HG02852 (cell line): ENCODE measurements around the gene SEC14L1.

Experiments used
- ATAC-seq: cut with Tn5 transposase; IDR thresholded peaks from one replicate; pipeline ENCODE4 v1.9.1; 2021; ENCODE audit warnings: mild to moderate bottlenecking, moderate library complexity; ENCODE audit not compliant: unreplicated experiment

SEC14L1 gene

DNA sequence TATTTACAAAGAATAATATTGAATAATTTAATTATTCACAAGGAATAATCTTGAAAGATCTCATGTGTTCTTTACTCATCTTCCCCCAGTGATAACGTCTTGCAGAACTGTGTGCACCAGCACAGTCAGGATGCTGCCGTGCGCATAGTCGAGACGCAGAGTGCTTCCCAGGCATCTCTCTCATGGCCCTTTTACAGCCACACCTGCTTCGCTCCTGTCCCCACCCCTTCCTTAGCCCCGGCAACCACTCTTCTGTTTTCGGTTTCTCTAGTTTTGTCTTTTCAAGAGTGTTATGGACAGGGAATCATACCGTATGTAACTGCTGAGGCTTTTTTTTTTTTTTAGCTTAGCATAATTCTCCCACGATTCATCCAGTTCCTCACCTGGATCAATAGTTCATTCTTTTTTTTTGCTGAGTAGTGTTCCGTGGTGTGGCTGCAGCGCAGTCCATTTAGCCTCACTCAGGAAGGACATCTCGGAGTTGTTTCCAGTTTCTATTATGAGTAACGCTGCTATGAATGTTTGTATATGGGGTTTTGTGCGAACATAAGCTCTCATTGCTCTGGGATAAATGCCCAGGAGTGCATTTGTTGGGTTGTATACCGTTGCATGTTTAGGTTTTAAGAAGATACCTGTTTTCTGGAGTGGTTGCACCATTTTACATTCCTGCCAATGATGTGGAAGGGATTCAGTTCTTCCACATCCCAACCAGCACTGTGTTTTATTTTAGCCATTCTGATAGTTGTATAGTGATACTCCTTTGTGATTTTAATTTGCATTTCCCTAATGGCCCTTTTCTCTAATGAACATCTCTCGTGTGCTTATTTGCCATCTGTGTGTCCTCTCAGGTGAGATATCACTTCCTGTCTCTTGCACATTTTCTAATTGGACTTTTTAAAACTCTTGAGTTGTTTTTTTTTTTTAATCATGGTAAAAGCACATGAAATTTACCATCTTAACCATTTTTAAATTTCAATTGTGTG, 47.6 kb downstream of the SEC14L1 start:
- no peak for ATAC-seq

DNA sequence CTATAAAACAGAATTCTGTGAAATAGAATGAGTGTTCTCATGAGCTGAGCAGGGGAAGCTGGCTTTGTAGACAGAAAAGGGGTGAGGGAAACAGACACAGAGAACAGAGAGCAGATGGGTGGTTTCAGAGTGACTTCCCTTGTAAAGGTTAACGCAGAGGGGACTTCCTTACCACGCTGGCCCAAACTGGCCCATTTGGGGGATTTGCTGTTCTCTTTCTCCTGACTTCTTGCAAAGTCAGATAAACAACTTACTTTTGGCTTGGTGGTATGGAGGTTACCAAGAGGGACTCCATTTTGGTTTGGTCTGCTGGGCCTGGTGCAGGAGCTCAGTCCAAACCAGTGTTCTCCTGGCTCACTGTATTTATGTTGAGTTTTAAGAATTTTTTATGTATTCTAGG, 48.4 kb downstream of the SEC14L1 start:
- ATAC-seq, result peak; percentile 79

DNA sequence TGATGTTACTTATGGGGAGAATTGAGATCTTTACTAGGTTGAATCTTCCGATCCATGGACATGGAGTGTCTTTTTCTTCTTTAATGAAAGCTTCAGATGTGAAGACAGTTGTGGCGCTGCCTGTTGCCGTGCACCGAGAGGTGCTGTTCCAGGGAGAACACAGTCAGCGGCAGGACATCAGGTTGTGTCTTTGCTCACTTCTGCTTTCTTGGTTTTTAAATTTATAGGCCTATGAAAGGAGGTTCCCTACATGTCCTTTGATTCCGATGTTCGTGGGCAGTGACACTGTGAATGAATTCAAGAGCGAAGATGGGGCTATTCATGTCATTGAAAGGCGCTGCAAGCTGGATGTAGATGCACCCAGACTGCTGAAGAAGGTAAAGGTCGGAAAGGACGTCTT, 49.8 kb downstream of the SEC14L1 start:
- no peak for ATAC-seq

DNA sequence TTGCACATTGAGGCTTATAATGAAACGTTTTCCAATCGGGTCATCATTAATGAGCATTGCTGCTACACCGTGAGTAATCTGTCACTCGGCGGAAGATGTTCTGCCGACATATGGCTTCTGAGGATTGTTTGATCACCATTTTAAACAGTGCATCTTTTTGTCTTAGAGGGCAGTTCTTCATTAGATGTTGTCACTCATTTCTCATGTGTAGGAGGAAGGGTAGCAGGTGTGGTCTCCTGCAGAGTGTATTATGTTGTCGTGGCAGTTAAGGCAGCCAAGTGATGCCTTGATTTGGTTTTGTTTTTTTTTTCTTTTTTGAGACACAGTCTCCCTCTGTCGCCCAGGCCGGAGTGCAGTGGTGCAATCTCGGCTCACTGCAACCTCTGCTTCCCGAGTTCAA, 50.5 kb downstream of the SEC14L1 start:
- ATAC-seq, result no peak

DNA sequence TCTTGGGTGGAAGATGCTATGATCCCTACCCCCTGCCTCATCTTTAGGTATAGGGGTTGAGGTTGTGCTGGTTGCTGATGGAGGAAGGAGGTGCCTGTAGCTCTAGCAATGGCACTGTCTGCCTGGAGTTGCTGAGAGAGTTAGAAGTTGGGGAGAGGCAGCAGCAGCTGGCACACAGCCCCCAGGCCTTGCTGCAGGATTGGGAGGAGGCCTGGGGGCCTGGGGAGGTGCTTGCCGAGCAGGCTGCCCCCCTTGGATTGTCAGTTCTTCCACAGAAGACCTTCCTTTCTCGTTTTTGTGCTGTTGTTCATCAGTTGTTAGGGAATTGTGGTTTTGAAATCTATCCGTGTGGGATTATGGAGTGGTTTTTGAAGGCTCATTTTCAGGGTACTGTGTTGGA, 52.9 kb downstream of the SEC14L1 start:
- ATAC-seq, result no peak

DNA sequence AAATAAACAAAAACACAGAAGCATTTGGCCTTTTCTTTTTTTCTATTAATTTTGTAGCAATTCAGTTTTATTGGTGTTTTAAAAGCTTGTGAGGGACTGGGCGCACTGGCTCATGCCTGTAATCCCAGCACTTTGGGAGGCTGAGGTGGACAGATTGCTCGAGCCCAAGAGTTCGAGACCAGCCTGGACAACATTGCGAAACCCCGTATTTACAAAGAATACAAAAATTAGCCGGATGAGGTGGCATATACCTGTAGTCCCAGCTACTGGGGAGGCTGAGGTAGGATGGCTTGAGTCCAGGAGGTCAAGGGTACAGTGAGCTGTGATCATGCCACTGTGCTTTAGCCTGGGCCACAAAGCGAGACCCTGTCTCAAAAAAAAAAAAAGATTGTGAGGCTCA, 53.4 kb downstream of the SEC14L1 start:
- no peak for ATAC-seq

DNA sequence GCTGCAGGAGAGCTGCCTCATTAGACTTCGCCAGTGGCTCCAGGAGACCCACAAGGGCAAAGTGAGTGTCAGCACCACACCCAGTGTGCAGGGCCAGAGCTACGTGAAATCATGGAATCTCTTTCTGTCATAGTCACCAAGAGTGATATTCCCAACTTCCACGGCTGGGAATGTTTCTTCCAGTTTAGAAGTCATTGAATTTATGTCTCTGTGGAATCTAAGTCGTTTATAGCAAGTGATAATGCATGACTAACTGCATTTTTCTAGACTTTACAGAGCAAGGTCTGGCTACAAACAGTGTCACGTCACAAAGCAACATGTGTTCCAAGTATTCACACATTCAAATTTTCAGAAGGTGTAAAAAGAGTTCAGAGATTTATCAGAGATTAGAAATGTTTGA, 55.5 kb downstream of the SEC14L1 start:
- no peak for ATAC-seq

DNA sequence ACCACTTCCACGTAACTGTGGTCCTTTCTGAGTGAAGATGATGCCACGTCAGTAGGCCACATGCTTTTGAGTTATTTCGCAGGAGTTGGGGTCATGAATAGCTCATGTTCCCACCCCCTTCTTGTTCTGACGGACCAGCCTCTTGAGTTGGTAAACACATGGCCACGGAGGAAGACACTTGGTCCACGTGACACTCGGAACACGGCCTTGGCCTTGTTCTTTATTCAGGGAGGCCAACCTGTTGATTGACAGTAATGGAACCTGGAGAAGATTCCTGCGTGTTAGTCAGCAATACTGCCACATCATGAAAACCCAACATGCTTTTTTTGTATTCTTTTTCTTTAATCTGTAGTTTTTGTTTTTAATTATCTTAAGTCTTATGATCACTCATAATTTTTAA, 56.3 kb downstream of the SEC14L1 start:
- ATAC-seq, result no peak

DNA sequence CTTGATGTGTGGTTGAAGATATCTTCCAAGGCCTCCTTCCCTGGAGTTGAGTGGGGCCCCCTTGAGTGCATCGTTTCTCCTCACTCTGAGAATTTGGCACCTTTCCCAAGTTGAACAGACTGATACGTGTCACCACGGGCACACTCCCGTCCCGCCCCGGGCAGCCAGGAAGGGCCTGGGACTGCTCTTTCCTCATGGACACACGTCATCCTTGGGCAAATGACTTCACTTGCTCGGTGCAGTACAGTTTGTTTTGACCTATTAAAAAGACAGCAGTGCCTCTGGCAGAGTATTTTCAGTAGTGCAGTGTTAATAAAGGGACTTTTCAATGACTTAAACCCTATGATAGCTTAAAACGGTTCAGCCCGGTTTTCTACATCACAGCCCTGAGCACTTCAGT, 59.9 kb downstream of the SEC14L1 start:
- no peak for ATAC-seq

DNA sequence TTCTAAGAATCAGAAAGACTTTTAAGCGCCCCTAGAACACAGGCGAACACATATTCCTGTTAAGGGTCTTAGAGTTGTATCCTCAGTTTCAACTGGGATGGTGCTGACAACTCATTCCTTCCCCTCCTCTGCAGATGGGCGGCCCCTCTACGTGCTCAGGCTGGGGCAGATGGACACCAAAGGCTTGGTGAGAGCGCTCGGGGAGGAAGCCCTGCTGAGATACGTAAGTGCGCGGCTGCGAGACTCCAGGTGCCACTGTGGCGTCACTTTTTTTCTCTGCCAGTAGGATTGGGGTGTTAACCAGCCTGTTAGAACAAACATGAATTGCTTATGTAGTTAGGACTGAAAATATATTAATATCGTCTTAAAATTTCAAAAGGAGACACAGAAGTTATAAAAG, 62.7 kb downstream of the SEC14L1 start:
- no peak for ATAC-seq

DNA sequence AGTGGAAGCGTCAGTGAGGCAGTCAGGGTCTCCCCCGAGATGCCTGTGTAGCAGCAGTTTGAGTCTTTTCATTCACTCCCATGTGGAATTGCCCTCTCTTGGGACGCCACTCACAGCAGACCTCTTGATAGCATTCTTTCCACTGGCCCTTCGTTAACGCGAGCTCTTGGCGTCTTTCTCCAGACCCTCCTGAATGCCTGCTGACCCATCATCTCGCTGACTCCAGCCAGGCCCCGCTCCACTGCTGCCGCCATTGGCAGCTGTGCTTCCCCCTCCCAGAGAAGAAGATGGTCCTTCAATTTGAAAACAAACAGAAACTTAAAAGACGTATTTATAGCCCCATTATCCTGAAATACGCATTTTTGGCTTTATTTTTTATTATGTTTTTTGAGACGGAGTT, 63.1 kb downstream of the SEC14L1 start:
- ATAC-seq, result no peak

DNA sequence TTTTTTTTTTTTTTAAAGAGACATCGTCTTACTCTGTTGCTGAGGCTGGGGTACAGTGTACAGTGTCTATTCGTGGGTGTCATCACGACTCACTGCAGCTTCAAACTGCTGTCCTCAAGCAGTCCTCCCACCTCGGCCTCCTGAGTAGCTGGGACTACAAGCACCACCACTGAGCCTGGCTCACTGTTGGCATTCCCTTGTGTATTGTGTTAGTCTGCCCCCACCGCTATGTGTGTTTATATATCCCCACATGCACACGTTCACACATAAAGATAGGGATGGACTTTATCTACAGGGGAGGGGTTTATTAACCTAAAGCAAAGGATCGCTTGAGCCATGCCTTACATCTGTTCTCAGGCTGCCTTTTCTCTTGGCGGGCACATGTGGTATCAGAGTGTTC, 63.8 kb downstream of the SEC14L1 start:
- ATAC-seq, result no peak

DNA sequence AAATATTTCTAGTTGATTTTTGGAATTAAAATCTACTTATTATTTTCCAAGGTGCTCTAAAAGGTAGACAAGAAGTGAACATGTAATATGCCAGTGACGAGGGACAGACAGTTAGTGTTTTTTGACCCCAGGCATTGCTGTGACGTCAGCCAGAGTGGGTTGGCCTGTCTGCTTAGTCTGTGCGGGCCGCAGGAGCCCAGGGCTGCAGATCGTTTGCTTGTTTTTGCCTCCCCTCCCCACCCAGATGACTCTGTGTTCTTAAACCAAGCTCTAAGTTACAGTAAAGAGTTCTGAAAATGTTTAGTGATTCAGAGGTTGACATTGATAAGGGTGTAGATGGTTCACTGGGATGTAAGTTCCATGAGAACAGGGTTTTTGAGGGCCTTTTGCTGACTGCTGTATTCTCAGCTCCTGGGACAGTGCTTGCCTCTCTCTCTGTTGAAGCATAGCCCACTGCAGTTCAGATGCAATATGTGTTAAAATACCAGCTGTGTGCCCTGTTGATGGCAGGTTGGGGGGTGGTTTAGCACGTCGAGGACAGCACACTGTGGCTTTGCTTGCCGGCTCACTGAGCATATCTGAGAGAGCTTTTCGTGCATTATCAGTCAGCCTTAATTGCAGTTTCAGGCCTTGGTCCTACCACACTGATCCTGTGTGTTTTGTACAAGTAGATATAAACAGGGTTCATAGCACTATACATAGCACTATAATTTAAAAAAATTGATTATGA, 64.8 kb downstream of the SEC14L1 start:
- ATAC-seq, result no peak

DNA sequence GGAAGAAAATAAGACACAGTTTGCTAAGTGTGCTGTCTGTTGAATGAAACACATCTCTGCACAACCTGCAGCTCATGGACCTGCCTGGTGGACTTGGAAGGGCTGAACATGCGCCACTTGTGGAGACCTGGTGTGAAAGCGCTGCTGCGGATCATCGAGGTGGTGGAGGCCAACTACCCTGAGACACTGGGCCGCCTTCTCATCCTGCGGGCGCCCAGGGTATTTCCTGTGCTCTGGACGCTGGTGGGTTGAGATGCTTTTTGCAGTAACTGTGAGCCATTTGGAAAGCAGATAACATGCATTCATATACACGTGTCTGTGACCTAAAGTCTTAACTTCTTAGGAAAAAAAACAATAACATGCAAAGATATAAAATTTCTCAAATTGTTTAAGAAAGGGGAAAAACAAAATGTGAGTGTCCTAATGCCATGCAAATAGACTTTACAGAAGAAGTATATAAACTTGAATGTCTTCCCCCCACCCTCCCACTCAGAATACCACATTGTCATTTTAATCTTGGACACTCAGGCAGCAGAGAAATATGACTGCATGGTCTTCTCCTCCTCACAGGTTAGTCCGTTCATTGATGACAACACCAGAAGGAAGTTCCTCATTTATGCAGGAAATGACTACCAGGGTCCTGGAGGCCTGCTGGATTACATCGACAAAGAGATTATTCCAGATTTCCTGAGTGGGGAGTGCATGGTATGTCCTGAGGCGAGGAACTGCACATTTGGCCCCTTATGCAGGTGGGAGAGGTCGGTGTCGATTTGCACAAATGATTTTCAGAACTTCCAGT, 65.6 kb downstream of the SEC14L1 start:
- ATAC-seq, result no peak

DNA sequence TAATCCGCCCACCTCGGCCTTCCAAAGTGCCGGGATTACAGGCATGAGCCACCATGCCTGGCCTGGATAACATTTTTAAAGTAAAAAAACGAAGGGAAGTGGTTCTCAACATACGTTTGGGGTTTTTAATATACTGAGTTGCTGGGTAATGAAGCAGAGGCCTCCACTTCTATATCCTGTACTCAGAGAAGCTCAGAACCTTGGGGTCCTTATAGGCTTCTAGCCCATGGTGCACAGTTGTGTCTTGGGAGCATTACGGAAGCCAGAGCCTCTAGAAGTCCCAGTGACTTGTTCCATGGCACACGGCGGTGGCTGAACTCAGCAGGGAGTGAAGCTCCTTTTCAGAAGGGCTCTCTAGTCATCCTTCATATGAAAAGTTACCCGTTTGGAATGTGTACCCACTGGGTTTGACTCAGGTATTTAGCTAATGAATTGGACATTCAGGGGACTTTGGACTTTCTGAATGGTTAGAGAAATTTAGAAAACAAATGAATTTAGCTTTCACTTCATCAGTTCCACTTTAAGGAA, 67.0 kb downstream of the SEC14L1 start:
- no peak for ATAC-seq

DNA sequence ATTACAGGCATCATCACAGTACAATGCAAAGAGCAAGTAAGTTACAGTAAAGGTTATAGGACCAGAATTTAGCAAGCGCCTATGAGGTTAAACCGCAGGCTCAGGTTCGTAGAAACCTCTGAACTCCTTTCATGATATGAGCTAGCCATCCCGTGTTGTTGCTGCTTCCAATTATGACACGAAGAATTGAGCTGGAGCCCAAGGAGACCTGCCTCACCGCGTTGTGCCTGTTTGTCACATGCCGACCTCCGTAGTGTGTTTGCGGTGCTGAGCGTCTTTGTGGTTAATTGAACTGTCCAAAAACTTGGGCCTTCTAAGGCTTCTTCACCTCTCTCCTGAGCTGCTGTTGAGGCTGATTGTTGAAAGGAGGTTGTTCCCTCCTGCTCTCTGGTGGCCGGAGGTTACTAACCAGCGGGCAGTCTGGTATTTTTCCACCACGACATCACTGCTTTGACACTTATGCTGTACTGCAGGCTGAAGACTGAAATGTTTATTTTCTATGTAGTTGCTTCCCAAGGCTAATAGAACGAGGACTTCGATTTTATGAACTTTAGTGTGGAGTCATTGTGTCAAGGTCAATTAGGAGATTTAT, 67.5 kb downstream of the SEC14L1 start:
- ATAC-seq, result no peak

DNA sequence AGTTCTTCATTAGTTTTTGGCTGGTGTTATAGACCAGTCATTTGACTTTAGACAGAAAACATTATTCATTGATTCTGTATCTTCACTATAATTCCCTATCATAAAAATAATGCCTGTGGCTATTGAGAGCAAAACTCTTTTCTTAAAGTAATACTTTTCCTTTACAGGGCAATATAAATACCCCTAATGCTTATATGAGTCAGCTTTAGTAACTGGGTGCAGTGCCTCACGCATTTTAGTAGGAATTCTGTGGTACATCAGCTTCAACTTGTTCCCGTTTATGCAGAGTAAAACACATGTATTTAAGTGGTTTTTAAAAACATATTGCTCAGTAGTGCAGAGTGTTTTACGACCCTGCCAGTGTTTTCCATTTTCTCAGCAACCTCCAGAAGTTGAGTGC, 68.1 kb downstream of the SEC14L1 start:
- no peak for ATAC-seq

DNA sequence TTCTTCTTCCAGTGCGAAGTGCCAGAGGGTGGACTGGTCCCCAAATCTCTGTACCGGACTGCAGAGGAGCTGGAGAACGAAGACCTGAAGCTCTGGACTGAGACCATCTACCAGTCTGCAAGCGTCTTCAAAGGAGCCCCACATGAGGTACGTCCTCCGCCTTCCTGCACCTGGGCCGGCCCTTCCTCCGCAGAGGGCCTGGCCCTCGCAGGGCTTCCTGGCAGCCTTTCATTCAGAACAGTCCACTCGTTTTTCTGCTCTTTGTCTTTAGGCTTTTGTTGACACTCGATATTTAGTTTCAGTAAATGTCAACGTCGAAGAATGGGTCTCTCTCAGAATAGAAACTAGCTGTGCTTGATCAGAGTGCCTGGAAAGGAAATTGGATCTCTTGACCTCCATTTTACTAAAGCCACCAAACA, 68.6 kb downstream of the SEC14L1 start:
- no peak for ATAC-seq

DNA sequence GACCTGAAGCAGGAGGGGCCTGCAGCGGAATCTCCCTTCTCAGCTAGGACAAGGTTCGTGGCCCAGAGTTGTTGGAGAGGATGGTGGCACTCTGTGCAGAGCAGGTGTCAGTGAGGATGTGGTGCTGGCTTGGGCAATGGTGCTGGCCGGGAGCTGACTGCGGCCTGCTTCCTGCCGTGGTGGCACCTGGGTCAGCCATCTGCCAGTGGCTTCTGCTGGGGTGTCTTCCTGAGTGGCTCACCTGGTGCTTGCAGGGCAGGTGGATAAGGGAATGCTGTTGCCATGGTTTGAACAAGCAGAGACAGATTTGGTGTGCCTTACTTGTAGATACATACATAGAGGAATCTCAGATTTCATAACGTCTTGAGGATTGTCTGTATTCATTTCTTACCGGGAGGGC, 69.6 kb downstream of the SEC14L1 start:
- ATAC-seq, result no peak

DNA sequence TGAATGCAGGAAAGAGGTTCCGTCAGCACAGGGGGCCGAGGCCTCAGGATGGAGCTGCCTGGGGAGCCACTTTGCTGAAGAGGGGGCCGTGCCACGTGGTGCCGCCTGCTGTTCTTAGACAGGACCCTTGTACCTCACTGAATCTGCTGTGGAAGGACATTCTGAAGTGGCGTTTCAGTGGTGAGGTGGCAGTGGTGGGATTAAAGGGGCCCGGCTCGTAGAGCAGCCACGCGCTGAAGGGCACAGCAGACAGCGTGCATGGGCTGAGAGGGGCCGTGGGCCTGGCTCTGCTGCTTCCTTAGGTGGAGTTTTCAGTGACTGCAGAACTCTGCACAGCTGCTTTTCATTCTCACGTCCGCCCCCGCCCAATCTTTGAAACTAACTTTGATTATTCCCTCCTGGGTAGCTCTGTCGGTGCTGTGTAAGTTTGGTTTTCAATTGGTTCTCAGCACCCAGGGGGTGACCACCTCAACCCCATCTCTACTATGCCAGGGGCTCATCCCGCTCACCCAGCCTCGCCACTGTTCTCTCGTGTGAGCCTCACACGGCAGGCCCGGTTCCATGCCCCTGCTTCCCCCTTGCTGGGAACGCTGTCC, 70.3 kb downstream of the SEC14L1 start:
- ATAC-seq, result no peak
